ENCODE measurements around the gene GORAB. TPM values are rescaled to one million over a fixed set of nuclear protein-coding genes. Genes with fewer than 3 reads are reported as not detected.

GORAB gene
- total and polyA plus RNA-seq, 2 donors (not counting 3 experiments of a cell fraction or from before 2014, with no cell fraction given), result 4.4 to 6.4 TPM

DNA sequence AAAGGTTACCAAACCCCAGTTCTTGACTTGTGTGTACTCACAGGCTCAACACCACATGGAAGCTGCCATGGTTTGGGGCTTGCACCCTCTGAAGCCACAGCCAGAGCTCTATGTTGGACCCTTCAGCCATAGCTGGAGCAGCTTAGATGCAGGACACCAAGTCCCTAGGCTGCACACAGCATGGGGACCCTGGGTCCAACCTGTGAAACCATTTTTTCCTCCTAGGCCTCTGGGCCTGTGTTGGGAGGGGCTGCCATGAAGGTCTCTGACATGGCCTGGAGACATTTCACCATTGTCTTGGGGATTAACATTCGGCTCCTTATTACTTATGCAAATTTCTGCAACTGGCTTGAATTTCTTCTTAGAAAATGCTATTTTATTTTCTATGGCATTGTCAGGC, 69.9 kb downstream of the GORAB start:
- FAIRE-seq (no peak), DNase-seq (ENCODE audit: low read depth, low spot score) (no peak)
- Histone ChIP-seq H3K4me1 (ENCODE audit: control insufficient read depth, extremely low read depth, insufficient read depth, low read length) (no peaks in the 10 kb centered on the region), H3K36me3 (ENCODE audit: control insufficient read depth in 2 of 2, extremely low read depth in 1 of 2, insufficient read depth in 2 of 2, low read length in 2 of 2) (no peaks in the 10 kb centered on the region), H3K27me3 (ENCODE audit: control insufficient read depth in 2 of 2, insufficient read depth in 2 of 2, low read length in 2 of 2) (no peaks in the 10 kb centered on the region), H3K9me1 (replicated peaks; ENCODE audit: control insufficient read depth, extremely low read depth, insufficient read depth, low read length) (no peaks in the 10 kb centered on the region), H4K20me1 (replicated peaks; ENCODE audit: control insufficient read depth, extremely low read depth, insufficient read depth, low read length) (no peaks in the 10 kb centered on the region), H2AFZ (ENCODE audit: low read depth, low read length) (no peak overlapping the region), H3K27ac (ENCODE audit: insufficient read depth, low read depth, low read length) (no peak overlapping the region), H3K4me3 (replicated peaks in 1 of 3; ENCODE audit: insufficient read depth in 1 of 3, low read depth in 1 of 3, low read length in 3 of 3) (no peak overlapping the region), H3K9ac (replicated peaks; ENCODE audit: extremely low read depth, insufficient read depth, low read length) (no peak overlapping the region), H3K79me2 (ENCODE audit: control insufficient read depth, insufficient read depth, low read length) (no peaks in the 10 kb centered on the region), H3K9me3 (replicated peaks; ENCODE audit: control insufficient read depth, insufficient read depth, low read length) (no peaks in the 10 kb centered on the region), H3K4me2 (ENCODE audit: insufficient read depth, low read length) (no peak overlapping the region)
- ChIA-PET POLR2A (no interaction called here), CTCF (no interaction called here)
- TF ChIP-seq EZH2 (IDR thresholded peaks at IDR 0.05; ENCODE audit: borderline replicate concordance, low read depth, low read length, severe bottlenecking), result no peak
- TF ChIP-seq, protein P1, sequence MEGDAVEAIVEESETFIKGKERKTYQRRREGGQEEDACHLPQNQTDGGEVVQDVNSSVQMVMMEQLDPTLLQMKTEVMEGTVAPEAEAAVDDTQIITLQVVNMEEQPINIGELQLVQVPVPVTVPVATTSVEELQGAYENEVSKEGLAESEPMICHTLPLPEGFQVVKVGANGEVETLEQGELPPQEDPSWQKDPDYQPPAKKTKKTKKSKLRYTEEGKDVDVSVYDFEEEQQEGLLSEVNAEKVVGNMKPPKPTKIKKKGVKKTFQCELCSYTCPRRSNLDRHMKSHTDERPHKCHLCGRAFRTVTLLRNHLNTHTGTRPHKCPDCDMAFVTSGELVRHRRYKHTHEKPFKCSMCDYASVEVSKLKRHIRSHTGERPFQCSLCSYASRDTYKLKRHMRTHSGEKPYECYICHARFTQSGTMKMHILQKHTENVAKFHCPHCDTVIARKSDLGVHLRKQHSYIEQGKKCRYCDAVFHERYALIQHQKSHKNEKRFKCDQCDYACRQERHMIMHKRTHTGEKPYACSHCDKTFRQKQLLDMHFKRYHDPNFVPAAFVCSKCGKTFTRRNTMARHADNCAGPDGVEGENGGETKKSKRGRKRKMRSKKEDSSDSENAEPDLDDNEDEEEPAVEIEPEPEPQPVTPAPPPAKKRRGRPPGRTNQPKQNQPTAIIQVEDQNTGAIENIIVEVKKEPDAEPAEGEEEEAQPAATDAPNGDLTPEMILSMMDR (IDR thresholded peaks at IDR 0.05; ENCODE audit: extremely low read depth in 1 of 2, insufficient read depth in 1 of 2, low read depth in 1 of 2, low read length in 2 of 2), result no peak
- no peak for TF ChIP-seq JUN (IDR thresholded peaks at IDR 0.05; ENCODE audit: borderline replicate concordance, insufficient read depth, insufficient read length, low read depth)
- no peak for TF ChIP-seq MYC (IDR thresholded peaks at IDR 0.05; ENCODE audit: low read depth, low read length)
- no peak for TF ChIP-seq MAX (IDR thresholded peaks at IDR 0.05; ENCODE audit: insufficient read depth, insufficient read length)
- TF ChIP-seq FOS (IDR thresholded peaks at IDR 0.05; ENCODE audit: borderline replicate concordance, insufficient read depth, low read length), result no peak
- TF ChIP-seq GATA2 (IDR thresholded peaks at IDR 0.05; ENCODE audit: insufficient read depth, insufficient read length, low read depth, low read length), result no peak
- no peak for TF ChIP-seq POLR2AphosphoS5 (IDR thresholded peaks at IDR 0.05; ENCODE audit: insufficient read depth, low read depth, low read length)
- no peak for TF ChIP-seq POLR2A (IDR thresholded peaks at IDR 0.05; ENCODE audit: low read depth, low read length)
- no TSS peak for BruUV-seq (replicated peaks)
- intact Hi-C loops (cut with micrococcal nuclease), result no loop called here
- dilution Hi-C loops (cut with MboI; ENCODE audit: extremely low pct_ligation_motif_present, low sequenced_read_pairs), result no loop called here

Other genes with a start within 250 kb of the GORAB start
- not detected in 2 replicates for gene PRRX1, start 132.0 kb downstream of the GORAB start, total RNA-seq
- 0.03 TPM in 1 of 2 replicates, not detected in the other for gene PRRX1, start 132.0 kb downstream of the GORAB start, polyA plus RNA-seq

Data from endothelial cell of umbilical vein (primary cell).